OCI-LY3 (cell line): Measurements from ENCODE around the gene CERT1.

ENCODE experiments used
- H2AFZ ChIP-seq: fragments of 200-600, 300-600 bp; shearing (Covaris generic); 2 replicates; pipeline ENCODE4 v1.6.0; 2014; ENCODE audit warnings: antibody characterized with exemption, low read depth, low read length
- H3K27ac ChIP-seq: fragments of 200-600, 300-600 bp; sonication (generic); 2 replicates; pipeline ENCODE4 v1.5.1; 2014; ENCODE audit warnings: mild to moderate bottlenecking, low read length, moderate library complexity, mixed read lengths
- H3K27me3 ChIP-seq: fragments of 200-600, 300-600 bp; sonication (generic); 2 replicates; pipeline ENCODE4 v1.6.1; 2014; ENCODE audit warnings: low read depth, low read length, mixed read lengths
- H3K36me3 ChIP-seq: fragments of 200-600, 300-600 bp; sonication (generic); replicated peaks from 2 replicates; pipeline ENCODE3; 2014; ENCODE audit warnings: low read depth, low read length, mixed read lengths
- H3K4me1 ChIP-seq: fragments of 300-600, 200-600 bp; sonication (generic); 2 replicates; pipeline ENCODE4 v1.6.1; 2014; ENCODE audit warnings: low read length, mixed read lengths
- H3K4me2 ChIP-seq: fragments of 200-600, 300-600 bp; sonication (generic); 2 replicates; pipeline ENCODE4 v1.6.1; 2014; ENCODE audit warnings: low read length, mixed read lengths
- H3K4me3 ChIP-seq: fragments of 300-600, 200-600 bp; sonication (generic); 2 replicates; pipeline ENCODE4 v1.5.1; 2014; ENCODE audit warnings: antibody characterized with exemption, mild to moderate bottlenecking, low read length, moderate library complexity
- H3K79me2 ChIP-seq: fragments of 300-600, 200-600 bp; shearing (Covaris generic); 2 replicates; pipeline ENCODE4 v1.6.1; 2014; ENCODE audit warnings: mild to moderate bottlenecking, low read length, mixed read lengths
- H3K9ac ChIP-seq: fragments of 300-600, 200-600 bp; shearing (Covaris generic); 2 replicates; pipeline ENCODE4 v1.6.0; 2014; ENCODE audit warnings: mild to moderate bottlenecking, low read length, moderate library complexity
- H3K9me3 ChIP-seq: fragments of 200-600, 300-600 bp; shearing (Covaris generic); 2 replicates; pipeline ENCODE4 v1.6.1; 2014; ENCODE audit warnings: low read length, mixed read lengths; ENCODE audit not compliant: insufficient read depth
- H4K20me1 ChIP-seq: fragments of 200-600, 300-600 bp; sonication (generic); 2 replicates; pipeline ENCODE4 v1.6.1; 2016; ENCODE audit warnings: low read length, mixed read lengths; ENCODE audit not compliant: insufficient read depth
- EZH2phosphoT487 ChIP-seq: fragments of 200-600 bp; shearing (Covaris generic); IDR thresholded peaks from 2 replicates; pipeline ENCODE4 v1.6.1; 2018; ENCODE audit warnings: antibody characterized with exemption, mixed run types, low read depth
- TF ChIP-seq, protein P1 (sequence below): fragments of 200-600, 300-600 bp; sonication (generic); IDR thresholded peaks from 2 replicates; pipeline ENCODE4 v1.5.1; 2014; ENCODE audit warnings: antibody characterized with exemption, low read length, low read depth

CERT1 gene

DNA sequence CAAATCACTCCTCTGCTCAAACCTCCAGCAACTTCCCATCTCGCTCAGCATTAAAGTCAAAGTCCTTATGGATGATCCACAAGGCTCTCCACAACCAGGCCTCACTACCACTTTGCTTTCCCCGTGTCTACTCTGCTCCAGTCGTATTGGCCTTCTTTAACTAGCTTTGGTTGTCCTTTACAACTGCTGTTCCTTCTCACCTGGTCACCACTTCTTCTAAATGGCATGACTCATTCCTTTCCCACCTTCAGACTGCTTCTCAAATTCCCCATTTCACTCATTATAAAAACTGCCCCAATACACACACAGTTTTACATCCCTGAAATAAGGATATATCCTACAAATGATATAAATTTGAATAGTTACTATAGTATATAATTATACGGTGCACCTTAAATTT is 30.4 kb downstream of the CERT1 start:
- Histone ChIP-seq H3K9ac (no peak overlapping the region), H3K4me3 (no peak overlapping the region), H3K27me3 (no peaks in the 10 kb centered on the region), H2AFZ (no peak overlapping the region), H3K9me3 (no peaks in the 10 kb centered on the region), H3K4me1 (peaks cover 3% of the 10 kb centered on the region), H3K79me2 (peaks cover 65% of the 10 kb centered on the region), H4K20me1 (peaks cover 41% of the 10 kb centered on the region), H3K4me2 (no peak overlapping the region), H3K27ac (no peak overlapping the region), H3K36me3 (no peaks in the 10 kb centered on the region)
- TF ChIP-seq, protein P1, sequence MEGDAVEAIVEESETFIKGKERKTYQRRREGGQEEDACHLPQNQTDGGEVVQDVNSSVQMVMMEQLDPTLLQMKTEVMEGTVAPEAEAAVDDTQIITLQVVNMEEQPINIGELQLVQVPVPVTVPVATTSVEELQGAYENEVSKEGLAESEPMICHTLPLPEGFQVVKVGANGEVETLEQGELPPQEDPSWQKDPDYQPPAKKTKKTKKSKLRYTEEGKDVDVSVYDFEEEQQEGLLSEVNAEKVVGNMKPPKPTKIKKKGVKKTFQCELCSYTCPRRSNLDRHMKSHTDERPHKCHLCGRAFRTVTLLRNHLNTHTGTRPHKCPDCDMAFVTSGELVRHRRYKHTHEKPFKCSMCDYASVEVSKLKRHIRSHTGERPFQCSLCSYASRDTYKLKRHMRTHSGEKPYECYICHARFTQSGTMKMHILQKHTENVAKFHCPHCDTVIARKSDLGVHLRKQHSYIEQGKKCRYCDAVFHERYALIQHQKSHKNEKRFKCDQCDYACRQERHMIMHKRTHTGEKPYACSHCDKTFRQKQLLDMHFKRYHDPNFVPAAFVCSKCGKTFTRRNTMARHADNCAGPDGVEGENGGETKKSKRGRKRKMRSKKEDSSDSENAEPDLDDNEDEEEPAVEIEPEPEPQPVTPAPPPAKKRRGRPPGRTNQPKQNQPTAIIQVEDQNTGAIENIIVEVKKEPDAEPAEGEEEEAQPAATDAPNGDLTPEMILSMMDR = no peak
- TF ChIP-seq EZH2phosphoT487 = no peak

DNA sequence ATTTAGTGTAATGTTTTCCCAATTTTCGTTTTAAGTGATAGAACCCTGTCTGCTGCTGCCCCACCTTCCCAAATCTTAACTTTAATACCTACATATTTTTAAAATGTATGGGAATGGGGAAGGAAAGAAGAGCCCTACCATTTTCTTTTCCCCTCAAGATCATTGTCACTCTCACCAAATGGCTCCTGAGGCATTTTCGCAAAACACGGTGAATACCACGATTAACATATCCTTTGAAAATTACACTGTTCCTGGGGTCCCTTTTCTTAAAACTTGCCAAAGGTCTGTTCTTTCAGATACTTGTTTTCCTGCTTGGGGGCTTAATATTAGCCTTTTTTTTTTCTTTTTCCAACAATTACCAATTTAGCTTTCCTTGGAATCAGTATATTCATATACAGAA is 36.1 kb downstream of the CERT1 start:
- Histone ChIP-seq H3K4me3 (no peak overlapping the region), H3K4me2 (no peak overlapping the region), H4K20me1 (peaks cover 26% of the 10 kb centered on the region), H3K9ac (no peak overlapping the region), H3K36me3 (peaks cover 14% of the 10 kb centered on the region), H2AFZ (no peak overlapping the region), H3K9me3 (no peaks in the 10 kb centered on the region), H3K79me2 (peaks cover 40% of the 10 kb centered on the region), H3K27ac (no peak overlapping the region), H3K27me3 (no peaks in the 10 kb centered on the region), H3K4me1 (no peaks in the 10 kb centered on the region)
- TF ChIP-seq, protein P1 = no peak
- TF ChIP-seq EZH2phosphoT487 = no peak

DNA sequence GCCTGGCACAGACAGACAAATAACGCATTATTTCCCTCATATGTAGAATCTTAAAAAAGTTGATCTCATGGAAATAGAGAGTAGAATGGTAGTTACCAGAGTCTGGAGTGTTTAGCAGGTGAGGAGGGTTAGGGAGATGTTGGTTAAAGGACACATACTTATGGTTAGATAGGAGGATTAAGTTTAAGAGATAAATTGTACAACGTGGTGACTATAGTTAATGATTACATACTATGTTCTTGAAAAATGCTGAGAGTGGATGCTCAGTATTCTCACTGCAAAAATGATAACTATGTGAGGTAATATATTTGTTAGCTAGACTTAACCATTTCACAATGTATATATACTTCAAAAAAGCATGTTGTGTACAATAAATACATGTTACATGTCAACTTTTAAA is 38.0 kb downstream of the CERT1 start:
- no peak overlapping the region for H2AFZ ChIP-seq
- no peak overlapping the region for H3K27ac ChIP-seq
- H3K9me3 ChIP-seq = peaks cover 9% of the 10 kb centered on the region
- TF ChIP-seq EZH2phosphoT487 = no peak
- TF ChIP-seq, protein P1 = no peak
- H4K20me1 ChIP-seq = peaks cover 20% of the 10 kb centered on the region
- no peaks in the 10 kb centered on the region for H3K4me1 ChIP-seq
- no peak overlapping the region for H3K4me2 ChIP-seq
- H3K79me2 ChIP-seq = peaks cover 40% of the 10 kb centered on the region
- H3K9ac ChIP-seq = no peak overlapping the region
- no peaks in the 10 kb centered on the region for H3K27me3 ChIP-seq
- H3K4me3 ChIP-seq = no peak overlapping the region
- peaks cover 22% of the 10 kb centered on the region for H3K36me3 ChIP-seq

DNA sequence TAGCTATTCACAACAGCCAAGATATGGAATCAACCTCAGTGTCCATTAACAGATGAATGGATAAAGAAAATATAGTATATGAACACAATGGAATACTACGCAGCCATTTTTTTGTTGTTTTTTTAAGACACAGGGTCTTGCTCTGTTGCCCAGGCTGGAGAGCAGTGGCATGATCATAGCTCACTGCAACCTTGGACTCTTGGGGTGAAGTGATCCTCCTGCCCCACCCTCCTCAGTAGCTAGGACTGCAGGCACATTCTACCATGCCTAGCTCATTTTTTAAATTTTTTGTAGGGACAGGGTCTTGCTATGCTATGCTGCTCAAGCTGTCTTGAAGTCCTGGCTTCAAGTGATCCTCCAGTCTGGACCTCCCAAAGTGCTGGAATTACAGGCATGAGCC is 38.5 kb downstream of the CERT1 start:
- no peak overlapping the region for H2AFZ ChIP-seq
- no peak overlapping the region for H3K27ac ChIP-seq
- H3K36me3 ChIP-seq = peaks cover 27% of the 10 kb centered on the region
- H3K4me2 ChIP-seq = no peak overlapping the region
- peaks cover 13% of the 10 kb centered on the region for H3K9me3 ChIP-seq
- H3K79me2 ChIP-seq = peaks cover 44% of the 10 kb centered on the region
- peaks cover 20% of the 10 kb centered on the region for H4K20me1 ChIP-seq
- no peaks in the 10 kb centered on the region for H3K4me1 ChIP-seq
- no peak overlapping the region for H3K4me3 ChIP-seq
- no peaks in the 10 kb centered on the region for H3K27me3 ChIP-seq
- H3K9ac ChIP-seq = no peak overlapping the region
- TF ChIP-seq EZH2phosphoT487 = no peak
- TF ChIP-seq, protein P1 = no peak
